Measurements from ENCODE around the gene RCOR3.
A peak's percentile ranks its signal among the peaks of the same experiment; 100 is the strongest.

Gene RCOR3

DNA sequence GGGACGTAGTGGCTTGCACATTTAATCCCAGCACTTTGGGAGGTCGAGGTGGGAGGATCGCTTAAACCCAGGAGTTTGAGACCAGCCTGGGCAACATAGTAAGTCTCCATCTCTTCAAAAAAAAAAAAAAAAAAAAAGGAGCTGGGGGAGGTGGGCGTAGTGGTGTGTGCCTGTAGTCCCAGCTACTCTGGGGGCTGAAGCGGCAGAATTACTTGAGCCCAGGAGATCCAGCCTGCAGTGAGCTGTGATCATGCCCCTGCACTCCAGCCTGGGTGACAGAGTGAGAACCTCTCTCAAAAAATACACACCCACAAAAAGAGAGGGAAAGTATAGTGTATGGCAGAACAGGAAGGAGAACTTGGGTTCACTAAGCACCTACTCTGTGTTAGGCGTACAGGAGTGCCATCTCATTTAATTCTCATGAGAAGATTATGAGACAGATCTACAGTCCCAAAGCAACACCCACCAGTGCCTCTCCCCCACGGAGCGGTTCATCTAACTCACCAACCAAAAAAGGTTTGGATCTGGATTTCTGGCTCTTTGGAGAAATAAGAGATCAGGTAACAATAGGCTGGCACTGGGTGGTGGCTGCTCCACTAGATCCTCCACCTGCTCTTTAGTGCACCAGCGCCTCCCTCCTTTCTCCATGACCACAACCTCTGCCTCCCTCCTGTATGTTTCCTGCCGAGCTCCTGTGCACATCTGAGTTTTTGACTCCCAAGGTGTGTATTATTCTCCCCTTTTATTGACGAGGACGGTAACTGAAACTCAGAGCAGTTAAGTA is 66.0 kb downstream of the RCOR3 start:
- no peak for DNase-seq (ENCODE audit: low read depth)

- no peak for DNase-seq (ENCODE audit: low read depth)
Observed at GRCh38 chr1:211326140-211326527, 67.0 kb downstream of the RCOR3 start.

- peak; percentile 57 for DNase-seq (ENCODE audit: low read depth)
Observed at GRCh38 chr1:211326528-211327345, 67.6 kb downstream of the RCOR3 start, which contains the start of gene TRAF5. Gene TRAF5 (plus strand): TSS chr1:211326833. CDS start chr1:211353240, 26,407 bp downstream.

GRCh38 chr1:211327346-211327921 is 68.3 kb downstream of the RCOR3 start:
- no peak for DNase-seq (ENCODE audit: low read depth)

DNA sequence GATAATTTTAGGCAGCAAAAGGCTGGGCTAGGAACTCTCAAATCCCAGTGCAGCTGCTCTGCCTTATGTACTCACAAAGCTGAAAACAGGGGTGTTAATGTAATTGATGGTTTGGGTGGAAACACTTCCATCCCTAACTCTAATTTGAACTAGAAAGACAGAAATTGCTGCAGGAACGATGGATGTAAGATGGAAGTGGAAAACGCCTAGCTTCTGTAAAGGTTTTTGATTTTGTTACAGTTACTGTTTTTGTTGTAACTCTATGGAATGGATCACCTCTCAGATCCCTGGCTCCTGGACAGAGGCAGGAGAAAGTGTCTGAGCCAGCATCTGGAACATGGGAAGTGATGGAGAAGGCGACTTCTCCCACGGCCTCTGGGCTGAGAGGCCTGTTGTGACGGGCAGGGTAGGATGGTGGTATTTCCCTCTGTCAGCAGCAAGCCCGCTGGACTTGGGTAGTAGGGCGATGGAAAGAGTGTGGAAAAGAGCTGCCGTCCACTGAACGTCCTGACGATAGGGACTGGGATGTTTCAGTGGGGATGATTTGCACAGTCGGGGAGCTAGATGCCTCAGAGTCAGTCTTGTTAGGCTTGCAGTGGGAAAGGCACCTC is 69.0 kb downstream of the RCOR3 start:
- DNase-seq (ENCODE audit: low read depth), result no peak

- DNase-seq (ENCODE audit: low read depth), result no peak
Observed at GRCh38 chr1:211328866-211329475, 69.8 kb downstream of the RCOR3 start.

GRCh38 chr1:211329764-211330201 is 70.6 kb downstream of the RCOR3 start:
- no peak for DNase-seq (ENCODE audit: low read depth)

DNA sequence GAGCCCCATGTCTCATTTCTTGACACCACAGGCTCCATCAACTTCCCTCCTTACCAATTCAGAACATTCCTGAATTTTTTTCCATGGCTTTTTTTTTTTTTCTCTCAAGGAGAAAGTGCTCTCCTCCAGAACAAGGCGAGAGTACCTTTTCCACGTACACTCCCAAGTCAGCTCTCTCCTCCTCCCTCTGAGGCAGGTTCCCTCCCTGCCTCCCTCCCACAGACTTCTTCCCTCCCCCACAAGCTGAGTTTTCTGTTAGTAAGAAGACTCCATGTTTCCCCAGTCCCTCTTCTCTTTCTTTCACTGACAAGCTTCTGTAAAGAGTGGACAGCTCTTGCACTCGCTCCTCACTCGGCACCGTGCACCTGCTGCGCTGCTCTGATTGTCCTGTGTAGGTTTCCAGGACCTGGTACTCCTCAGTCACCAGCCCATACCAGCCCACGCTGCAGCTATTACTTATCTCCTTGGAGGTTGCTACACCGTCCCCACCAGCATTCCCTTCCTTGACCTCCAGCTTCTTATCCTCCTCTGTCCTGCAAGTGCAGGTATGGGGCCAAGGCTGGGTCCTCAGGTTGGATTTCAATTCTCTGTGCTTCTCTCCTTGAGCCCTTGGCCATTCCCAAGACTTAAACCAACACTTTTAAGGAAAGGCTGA is 71.2 kb downstream of the RCOR3 start:
- no peak for DNase-seq (ENCODE audit: low read depth)

- no peak for DNase-seq (ENCODE audit: low read depth)
Observed at GRCh38 chr1:211331011-211331709, 72.0 kb downstream of the RCOR3 start.

DNA sequence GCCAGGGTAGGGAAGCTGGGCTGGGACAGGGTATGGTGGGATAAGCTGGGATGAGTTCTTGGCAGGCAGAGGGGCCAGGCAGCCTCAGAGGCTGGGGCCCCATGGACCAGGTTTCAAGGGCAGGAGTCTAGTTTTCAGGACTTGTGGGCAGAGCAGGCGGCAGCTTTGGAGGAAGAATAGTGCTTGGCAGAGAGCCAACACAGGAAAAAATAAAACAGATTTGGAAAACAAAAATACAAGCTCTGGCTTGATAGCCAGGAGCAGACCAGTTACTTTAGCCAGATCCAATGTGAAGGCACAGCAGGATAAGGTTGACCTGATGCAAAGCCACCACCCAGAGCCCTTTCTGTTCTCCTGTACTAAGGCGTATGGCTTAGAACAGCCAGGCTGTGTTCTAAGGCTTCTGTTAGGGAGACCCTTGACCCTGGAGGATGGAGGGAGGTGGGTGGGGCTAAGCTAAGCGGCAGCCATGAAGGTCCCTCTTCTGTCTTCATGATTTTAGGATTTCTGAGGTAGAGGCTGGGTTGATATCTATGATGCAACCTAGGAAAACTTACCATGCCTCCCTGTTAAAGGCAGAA is 73.0 kb downstream of the RCOR3 start:
- DNase-seq (ENCODE audit: low read depth), result no peak

DNA sequence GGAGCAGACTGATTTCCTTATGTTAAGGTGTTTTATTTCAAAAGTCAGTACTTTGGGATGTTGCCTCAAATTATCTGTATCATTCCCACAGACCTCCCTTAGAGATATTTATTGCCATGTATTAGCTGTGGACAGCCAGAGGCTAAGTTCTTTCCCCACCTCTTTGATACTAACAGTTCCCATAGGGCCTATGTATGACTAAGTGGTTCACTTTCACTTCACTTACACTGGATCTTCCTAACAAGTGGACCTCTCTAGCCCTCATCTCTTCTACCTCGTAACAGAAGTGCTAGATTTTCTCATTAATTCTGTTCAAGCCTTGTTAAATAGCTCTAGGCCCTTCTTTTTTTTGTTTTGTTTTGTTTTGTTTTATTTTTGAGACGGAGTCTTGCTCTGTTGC is 73.7 kb downstream of the RCOR3 start:
- DNase-seq (ENCODE audit: low read depth), result no peak

DNA sequence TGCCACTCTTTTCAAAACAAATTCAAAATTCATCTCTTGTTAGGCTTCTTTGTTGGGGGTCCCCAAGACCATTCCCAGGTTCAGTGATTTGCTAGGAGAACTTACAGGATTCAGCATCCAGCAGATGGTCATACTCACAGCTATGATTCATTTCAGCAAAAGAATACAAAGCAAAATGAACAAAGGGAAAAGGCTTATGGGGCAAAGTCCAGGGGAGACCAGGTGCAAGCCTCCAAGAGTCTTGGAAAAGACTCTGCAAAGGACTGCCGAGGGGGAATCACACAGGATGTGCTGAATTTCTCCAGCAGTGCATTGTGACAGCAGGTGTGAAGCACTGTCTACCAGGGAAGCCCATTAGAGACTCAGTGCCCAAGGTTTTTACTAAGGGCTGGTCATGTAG is 74.7 kb downstream of the RCOR3 start:
- DNase-seq (ENCODE audit: low read depth), result no peak

DNA sequence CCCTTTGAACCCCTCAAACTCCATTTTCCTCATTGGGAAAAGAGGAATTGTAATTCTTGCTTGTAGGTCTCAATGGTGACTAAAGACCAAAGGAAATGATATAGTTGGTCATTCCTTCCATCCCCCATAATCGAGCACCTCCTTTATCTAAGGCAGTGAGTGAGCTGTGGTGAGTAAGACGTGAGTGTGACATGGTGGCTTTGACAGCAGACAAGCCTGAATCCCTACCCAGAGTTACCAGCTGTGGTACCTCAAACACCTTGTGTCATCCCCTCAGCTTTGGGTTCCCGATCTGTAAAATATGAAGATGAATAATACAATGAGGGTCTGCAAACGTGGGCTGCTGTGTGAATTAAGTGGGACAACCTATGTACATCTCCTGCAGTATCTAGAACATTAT is 75.8 kb downstream of the RCOR3 start:
- no peak for DNase-seq (ENCODE audit: low read depth)

DNA sequence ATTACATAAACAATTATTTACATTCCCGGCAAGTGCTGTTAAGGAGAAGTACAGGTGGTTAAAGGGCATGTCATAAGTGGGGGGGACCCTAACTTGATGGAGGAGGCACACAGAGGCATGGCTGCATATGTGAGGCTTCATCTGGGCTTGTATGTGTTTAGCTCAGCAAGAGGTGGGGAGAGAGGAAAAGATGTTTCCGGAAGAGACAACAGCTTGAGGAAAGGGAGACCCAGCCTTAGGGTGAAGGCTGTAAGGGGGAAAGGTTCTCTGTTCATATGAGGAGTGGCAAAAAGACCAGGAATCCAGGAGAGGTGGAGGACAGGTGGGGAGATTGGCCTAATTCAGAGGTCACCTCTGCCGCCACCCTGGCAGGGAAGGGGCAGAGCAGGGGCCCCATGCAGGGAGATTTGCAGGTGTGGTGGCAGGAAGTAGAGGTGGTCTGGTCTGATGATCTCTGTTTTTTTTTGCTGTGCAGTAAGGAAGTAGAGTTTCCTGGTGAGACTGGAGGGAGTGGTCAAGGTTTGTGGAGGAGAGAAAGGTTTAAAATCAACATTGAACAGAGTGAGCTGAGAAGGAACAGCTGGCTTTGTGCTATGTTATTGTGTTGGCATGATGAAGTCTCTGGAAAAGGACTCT is 76.5 kb downstream of the RCOR3 start:
- DNase-seq (ENCODE audit: low read depth), result no peak

- no peak for DNase-seq (ENCODE audit: low read depth)
Observed at GRCh38 chr1:211336161-211336560, 77.0 kb downstream of the RCOR3 start.

- DNase-seq (ENCODE audit: low read depth), result no peak
Observed at GRCh38 chr1:211336775-211337174, 77.6 kb downstream of the RCOR3 start.

DNA sequence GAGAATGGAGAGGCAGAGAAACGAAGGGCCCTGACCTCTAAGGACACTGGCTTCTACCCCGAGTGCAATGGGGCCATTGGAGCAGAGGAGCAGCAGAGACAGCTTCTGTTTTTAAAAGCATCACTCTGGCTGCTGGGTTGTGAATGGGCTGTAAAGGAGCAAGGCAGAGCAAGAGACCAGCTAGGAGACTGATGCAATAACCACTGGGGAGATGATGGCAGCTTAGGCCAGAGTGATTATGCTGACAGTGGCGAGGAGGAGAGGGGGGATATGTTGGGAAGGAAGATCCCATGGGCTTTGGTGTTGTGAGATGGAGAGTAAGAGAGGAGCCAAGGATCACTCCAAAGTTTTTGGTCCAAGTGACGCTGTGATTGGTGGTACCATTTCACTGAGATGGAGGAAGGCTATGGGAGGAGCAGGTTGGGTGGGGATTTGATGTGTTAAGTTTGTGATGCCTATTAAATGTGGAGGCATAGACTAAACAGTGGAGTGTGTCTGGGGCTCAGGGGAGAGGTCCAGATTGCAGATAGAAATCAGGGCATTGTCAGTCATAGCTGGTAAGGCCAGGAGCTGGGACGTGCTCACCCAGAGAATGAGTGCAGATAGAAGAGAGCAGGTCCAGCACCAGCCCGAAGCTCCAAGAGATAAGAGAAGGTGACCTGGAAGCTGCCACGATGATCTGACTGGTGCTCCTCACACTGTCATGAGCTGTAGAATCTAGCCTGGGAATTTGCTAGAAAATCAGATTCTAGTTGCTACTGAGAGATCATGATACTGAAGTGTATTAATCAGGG is 78.5 kb downstream of the RCOR3 start:
- DNase-seq (ENCODE audit: low read depth), result no peak

- no peak for DNase-seq (ENCODE audit: low read depth)
Observed at GRCh38 chr1:211338224-211338620, 79.1 kb downstream of the RCOR3 start.

- no peak for DNase-seq (ENCODE audit: low read depth)
Observed at GRCh38 chr1:211339631-211340041, 80.5 kb downstream of the RCOR3 start.
